CD4-positive, alpha-beta T cell (primary cell): Measurements from ENCODE around the gene PGM2L1. TPM values are rescaled to one million over a fixed set of nuclear protein-coding genes. Genes with fewer than 3 reads are reported as not detected.

Experiments
- ATAC-seq: fragments of 200-7000 bp; cut with Tn5 transposase; one replicate; pipeline ENCODE4 v1.10.0; 2022; ENCODE audit warnings: mild to moderate bottlenecking; ENCODE audit not compliant: poor library complexity
- CTCF ChIA-PET: fragments of 350-600 bp; sonication (Branson Sonifier 250); formaldehyde crosslinking; loops from one replicate; lab custom pipeline; 2021; ENCODE audit warnings: antibody characterized with exemption, inconsistent platforms; lab: Charles Lee
- POLR2A ChIA-PET: fragments of 350-600 bp; sonication (Branson Sonifier 250); formaldehyde crosslinking; loops from one replicate; lab custom pipeline; 2021; ENCODE audit warnings: antibody characterized with exemption, inconsistent platforms; lab: Charles Lee
- DNase-seq, 14 experiments: peaks; one replicate each; pipeline ENCODE4 v3.0.0-alpha.2; 2013 to 2020; ENCODE audit warnings: mixed read lengths in 2 of 14
- H3K27ac ChIP-seq, 2 donors: one replicate each; pipeline versions ENCODE4 v1.5.1 to v1.7.0; 2013; ENCODE audit warnings: low read length in 2 of 2, low read depth in 1 of 2, mild to moderate bottlenecking in 1 of 2
- H3K27me3 ChIP-seq, 2 experiments: 1 replicate in 1 of 2; 2 replicates in 1 of 2; pipeline versions ENCODE4 v1.6.1 to v1.7.0; 2013; ENCODE audit warnings: low read length in 2 of 2, control low read depth in 1 of 2, mild to moderate bottlenecking in 1 of 2, moderate library complexity in 1 of 2; ENCODE audit not compliant: insufficient read depth in 2 of 2, control insufficient read depth in 1 of 2
- H3K36me3 ChIP-seq: one replicate; pipeline ENCODE4 v1.6.1; 2013; ENCODE audit warnings: low read length, control low read depth; ENCODE audit not compliant: insufficient read depth
- H3K4me1 ChIP-seq: one replicate; pipeline ENCODE4 v1.6.1; 2013; ENCODE audit warnings: low read length, control low read depth; ENCODE audit not compliant: insufficient read depth
- H3K4me3 ChIP-seq: one replicate; pipeline ENCODE4 v1.5.1; 2013; ENCODE audit warnings: mild to moderate bottlenecking, low read length, moderate library complexity
- H3K9me3 ChIP-seq, 2 experiments: 1 replicate in 1 of 2; 2 replicates in 1 of 2; pipeline versions ENCODE4 v1.6.1 to v1.7.0; 2013; ENCODE audit warnings: low read length in 2 of 2, mild to moderate bottlenecking in 2 of 2, control low read depth in 1 of 2, moderate library complexity in 1 of 2; ENCODE audit not compliant: control insufficient read depth in 1 of 2, insufficient read depth in 1 of 2
- H3K27ac Mint-ChIP-seq: one replicate; pipeline ENCODE4 v1.8.0; 2020; ENCODE audit warnings: mixed read lengths
- H3K27me3 Mint-ChIP-seq: one replicate; pipeline ENCODE4 v1.8.0; 2021; ENCODE audit warnings: mixed read lengths
- H3K36me3 Mint-ChIP-seq: one replicate; pipeline ENCODE4 v1.8.0; 2021; ENCODE audit warnings: low read depth, mixed read lengths
- H3K4me1 Mint-ChIP-seq: one replicate; pipeline ENCODE4 v1.8.0; 2021; ENCODE audit warnings: low read depth, mixed read lengths
- H3K4me3 Mint-ChIP-seq: one replicate; pipeline ENCODE4 v1.8.0; 2020; ENCODE audit warnings: mild to moderate bottlenecking, mixed read lengths
- H3K9me3 Mint-ChIP-seq: one replicate; pipeline ENCODE4 v1.8.0; 2020; ENCODE audit warnings: mixed read lengths
- intact Hi-C, 2 experiments: fragments of 100-400 bp; cut with DNase I in 1 of 2; cut with micrococcal nuclease in 1 of 2; formaldehyde crosslinking; loops; one replicate each; pipeline versions ENCODE4 v1.15.1 to v1.9.0; 2023 to 2025; cut with DNase I, micrococcal nuclease
- total RNA-seq, 174 experiments: library from RNA in 2 of 174; stranded (reverse) in 2 of 174; gene quantifications; one replicate each; pipeline ENCODE4 v1.2.3 and lab custom pipeline; 2021 to 2026
- TF ChIP-seq, protein P1 (sequence below): fragments of 200-600 bp; IDR thresholded peaks from one replicate; pipeline ENCODE4 v1.8.0; 2022; ENCODE audit warnings: antibody characterized with exemption, mild to moderate bottlenecking

The PGM2L1 gene
- total RNA-seq, 2 experiments from 2014 or later: 10.2 to 11.8 TPM

- peaks cover 8% of the 10 kb centered on the region for H3K36me3 Mint-ChIP-seq
- TF ChIP-seq, protein P1, sequence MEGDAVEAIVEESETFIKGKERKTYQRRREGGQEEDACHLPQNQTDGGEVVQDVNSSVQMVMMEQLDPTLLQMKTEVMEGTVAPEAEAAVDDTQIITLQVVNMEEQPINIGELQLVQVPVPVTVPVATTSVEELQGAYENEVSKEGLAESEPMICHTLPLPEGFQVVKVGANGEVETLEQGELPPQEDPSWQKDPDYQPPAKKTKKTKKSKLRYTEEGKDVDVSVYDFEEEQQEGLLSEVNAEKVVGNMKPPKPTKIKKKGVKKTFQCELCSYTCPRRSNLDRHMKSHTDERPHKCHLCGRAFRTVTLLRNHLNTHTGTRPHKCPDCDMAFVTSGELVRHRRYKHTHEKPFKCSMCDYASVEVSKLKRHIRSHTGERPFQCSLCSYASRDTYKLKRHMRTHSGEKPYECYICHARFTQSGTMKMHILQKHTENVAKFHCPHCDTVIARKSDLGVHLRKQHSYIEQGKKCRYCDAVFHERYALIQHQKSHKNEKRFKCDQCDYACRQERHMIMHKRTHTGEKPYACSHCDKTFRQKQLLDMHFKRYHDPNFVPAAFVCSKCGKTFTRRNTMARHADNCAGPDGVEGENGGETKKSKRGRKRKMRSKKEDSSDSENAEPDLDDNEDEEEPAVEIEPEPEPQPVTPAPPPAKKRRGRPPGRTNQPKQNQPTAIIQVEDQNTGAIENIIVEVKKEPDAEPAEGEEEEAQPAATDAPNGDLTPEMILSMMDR: no peak
- DNase-seq (no peak), ATAC-seq (no peak)
- H3K4me1 ChIP-seq: no peaks in the 10 kb centered on the region
- H3K27me3 ChIP-seq: peaks cover 0 to 11% of the 10 kb centered on the region in 2 experiments
- H3K27ac ChIP-seq: no peak overlapping the region
- peaks cover 10% of the 10 kb centered on the region for H3K9me3 Mint-ChIP-seq
- POLR2A ChIA-PET: no interaction called here
- H3K36me3 ChIP-seq: no peaks in the 10 kb centered on the region
- H3K27me3 Mint-ChIP-seq: peaks cover 4% of the 10 kb centered on the region
- CTCF ChIA-PET: interaction anchor here (1.3 kb wide), 1 partner anchor 63 kb away, joined by 5 read pairs; no protein-coding TSS in a partner anchor
- H3K4me1 Mint-ChIP-seq: no peaks in the 10 kb centered on the region
- intact Hi-C loops: no loop called here
- H3K4me3 Mint-ChIP-seq: no peak overlapping the region
- H3K4me3 ChIP-seq: no peak overlapping the region
- H3K27ac Mint-ChIP-seq: no peak overlapping the region
- peaks cover 6 to 17% of the 10 kb centered on the region in 2 experiments for H3K9me3 ChIP-seq
Measured at GRCh38 chr11:74319139-74319816, 79.0 kb downstream of the PGM2L1 start.

- peaks cover 8% of the 10 kb centered on the region for H3K36me3 Mint-ChIP-seq
Measured at GRCh38 chr11:74318241-74318932, 79.8 kb downstream of the PGM2L1 start.

DNA sequence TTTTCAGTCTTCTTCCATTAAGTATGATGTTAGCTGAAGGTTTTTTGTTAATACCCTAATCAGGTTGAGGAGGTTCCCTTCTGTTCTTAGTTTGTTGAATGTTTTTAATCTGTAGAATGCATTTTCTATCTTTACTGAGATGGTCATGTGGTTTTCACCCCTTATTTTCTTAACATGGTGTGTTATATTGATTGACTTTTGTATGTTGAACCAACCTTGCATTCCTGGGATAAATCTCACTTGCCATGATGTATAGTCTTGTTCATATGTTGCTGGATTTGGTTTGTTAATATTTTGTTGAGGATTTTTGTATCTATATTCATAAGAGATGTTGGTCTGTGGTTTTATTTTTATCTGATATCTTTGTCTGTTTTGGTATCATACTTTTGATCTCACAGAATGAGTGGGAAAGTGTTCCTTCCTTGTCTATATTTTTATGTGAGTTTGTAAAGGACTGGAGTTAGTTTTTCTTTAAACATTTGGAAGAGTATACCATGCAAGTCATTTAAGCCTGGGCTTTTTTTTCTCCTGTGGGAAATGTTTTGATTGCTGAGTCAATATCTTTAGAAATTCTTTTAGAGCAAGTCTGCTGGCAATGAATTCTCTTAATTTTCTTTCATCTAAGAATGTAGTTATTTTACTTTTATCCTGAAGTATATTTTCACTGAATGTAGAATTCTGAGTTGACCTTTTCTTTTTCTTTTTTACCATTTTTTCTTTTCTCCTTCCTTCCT is 81.3 kb downstream of the PGM2L1 start:
- H3K4me3 ChIP-seq: no peak overlapping the region
- H3K27ac Mint-ChIP-seq: no peak overlapping the region
- POLR2A ChIA-PET: no interaction called here
- H3K4me3 Mint-ChIP-seq: no peak overlapping the region
- peaks cover 6 to 17% of the 10 kb centered on the region in 2 experiments for H3K9me3 ChIP-seq
- CTCF ChIA-PET: no interaction called here
- H3K27me3 Mint-ChIP-seq: peaks cover 10% of the 10 kb centered on the region
- no peaks in the 10 kb centered on the region for H3K36me3 ChIP-seq
- peaks cover 0 to 15% of the 10 kb centered on the region in 2 experiments for H3K27me3 ChIP-seq
- H3K4me1 Mint-ChIP-seq: peaks cover under 1% of the 10 kb centered on the region
- no peak overlapping the region for H3K27ac ChIP-seq
- ATAC-seq (no peak), DNase-seq (no peak)
- TF ChIP-seq, protein P1: no peak
- peaks cover 12% of the 10 kb centered on the region for H3K9me3 Mint-ChIP-seq
- intact Hi-C loops: no loop called here
- H3K36me3 Mint-ChIP-seq: peaks cover 8% of the 10 kb centered on the region
- no peaks in the 10 kb centered on the region for H3K4me1 ChIP-seq

More at GRCh38 chr11:74318241-74318932, 79.8 kb downstream of the PGM2L1 start:
- DNase-seq (no peak), ATAC-seq (no peak)
- H3K27me3 ChIP-seq: peaks cover 0 to 12% of the 10 kb centered on the region in 2 experiments
- CTCF ChIA-PET: interaction anchor here (1.3 kb wide), 1 partner anchor 63 kb away, joined by 5 read pairs; no protein-coding TSS in a partner anchor
- Mint-ChIP-seq H3K4me3 (no peak overlapping the region), H3K9me3 (peaks cover 10% of the 10 kb centered on the region), H3K27me3 (peaks cover 4% of the 10 kb centered on the region), H3K27ac (no peak overlapping the region), H3K4me1 (no peaks in the 10 kb centered on the region)
- no peak overlapping the region for H3K4me3 ChIP-seq
- TF ChIP-seq, protein P1: no peak
- no peaks in the 10 kb centered on the region for H3K4me1 ChIP-seq
- no peak overlapping the region for H3K27ac ChIP-seq
- H3K36me3 ChIP-seq: no peaks in the 10 kb centered on the region
- intact Hi-C loops: no loop called here
- POLR2A ChIA-PET: no interaction called here
- H3K9me3 ChIP-seq: peaks cover 6 to 17% of the 10 kb centered on the region in 2 experiments
